Colonic mucosa (tissue), 4 donors: ENCODE results near the gene CCDC68. TPM values are rescaled to one million over a fixed set of nuclear protein-coding genes. Genes with fewer than 3 reads are reported as not detected.

Experiments
- DNase-seq: peaks from one replicate; pipeline ENCODE4 v3.0.0-alpha.2; 2020
- H3K27ac ChIP-seq: fragments of 200-600 bp; one replicate; pipeline ENCODE4 v1.8.0; 2021
- H3K27me3 ChIP-seq: fragments of 200-600 bp; one replicate; pipeline ENCODE4 v1.8.0; 2021
- H3K36me3 ChIP-seq: fragments of 200-600 bp; one replicate; pipeline ENCODE4 v1.8.0; 2021
- H3K4me1 ChIP-seq: fragments of 200-600 bp; one replicate; pipeline ENCODE4 v1.8.0; 2021; ENCODE audit warnings: mild to moderate bottlenecking
- H3K4me3 ChIP-seq: fragments of 200-600 bp; one replicate; pipeline ENCODE4 v1.8.0; 2021
- H3K9ac ChIP-seq, 2 donors: one replicate each; pipeline ENCODE4 v1.7.0; 2013; ENCODE audit warnings: control low read depth in 2 of 2, low read depth in 2 of 2, low read length in 2 of 2
- H3K9me3 ChIP-seq: fragments of 200-600 bp; one replicate; pipeline ENCODE4 v1.8.0; 2021
- CTCF ChIP-seq: fragments of 200-600 bp; IDR thresholded peaks from one replicate; pipeline ENCODE4 v1.8.0; 2022; ENCODE audit warnings: antibody characterized with exemption, mild to moderate bottlenecking
- intact Hi-C: fragments of 100-400 bp; cut with DNase I; formaldehyde crosslinking; loops from one replicate; pipeline ENCODE4 v1.14.1; 2022
- total RNA-seq, 2 donors: library from RNA; stranded (reverse); fragmentation: NEBNext Ultra II Directional in 1 of 2; extraction: Animal tissue kit (Norgen Biotek cat#: 25700) in 1 of 2; gene quantifications; one replicate each; pipeline ENCODE4 v1.2.1, GENCODE V29; 2021
- donor health status: healthy.
- donor health status: DM: no; HTN: no; CAD: no.
- donor health status: DM: no; HTN: no; CAD: no.

The CCDC68 gene
- total RNA-seq, 2 donors from 2014 or later: 22.3 to 46.8 TPM

- no peaks in the 10 kb centered on the region for H3K27me3 ChIP-seq
- no peak for TF ChIP-seq CTCF
- no peaks in the 10 kb centered on the region for H3K36me3 ChIP-seq
- no peak for DNase-seq
- H3K4me3 ChIP-seq: no peak overlapping the region
- intact Hi-C loops: no loop called here
- H3K9me3 ChIP-seq: no peaks in the 10 kb centered on the region
- H3K9ac ChIP-seq: no peak overlapping the region
- no peak overlapping the region for H3K27ac ChIP-seq
- no peaks in the 10 kb centered on the region for H3K4me1 ChIP-seq
Measured at GRCh38 chr18:54878659-54879358, 80.5 kb downstream of the CCDC68 start.

- H3K9ac ChIP-seq: no peak overlapping the region
- H3K9me3 ChIP-seq: no peaks in the 10 kb centered on the region
- no peak for DNase-seq
- TF ChIP-seq CTCF: no peak
- H3K4me3 ChIP-seq: no peak overlapping the region
- intact Hi-C loops: no loop called here
- H3K36me3 ChIP-seq: no peaks in the 10 kb centered on the region
- H3K27ac ChIP-seq: no peak overlapping the region
- H3K27me3 ChIP-seq: no peaks in the 10 kb centered on the region
- H3K4me1 ChIP-seq: no peaks in the 10 kb centered on the region
Measured at GRCh38 chr18:54878159-54878622, 81.1 kb downstream of the CCDC68 start.

- Histone ChIP-seq H3K4me1 (no peaks in the 10 kb centered on the region), H3K9me3 (no peaks in the 10 kb centered on the region), H3K36me3 (no peaks in the 10 kb centered on the region), H3K9ac (no peak overlapping the region), H3K4me3 (no peak overlapping the region), H3K27me3 (no peaks in the 10 kb centered on the region), H3K27ac (no peak overlapping the region)
- intact Hi-C loops: no loop called here
- no peak for TF ChIP-seq CTCF
- DNase-seq: no peak
Measured at GRCh38 chr18:54877076-54877475, 82.2 kb downstream of the CCDC68 start.

- TF ChIP-seq CTCF: no peak
- H3K4me1 ChIP-seq: no peaks in the 10 kb centered on the region
- H3K36me3 ChIP-seq: no peaks in the 10 kb centered on the region
- DNase-seq: no peak
- intact Hi-C loops: no loop called here
- no peaks in the 10 kb centered on the region for H3K27me3 ChIP-seq
- H3K4me3 ChIP-seq: no peak overlapping the region
- H3K27ac ChIP-seq: no peak overlapping the region
- no peak overlapping the region for H3K9ac ChIP-seq
- H3K9me3 ChIP-seq: no peaks in the 10 kb centered on the region
Measured at GRCh38 chr18:54875063-54875462, 84.2 kb downstream of the CCDC68 start.

GRCh38 chr18:54873884-54874255 lies 85.4 kb downstream of the CCDC68 start:
- Histone ChIP-seq H3K9ac (no peak overlapping the region), H3K27ac (no peak overlapping the region), H3K4me1 (no peaks in the 10 kb centered on the region), H3K4me3 (no peak overlapping the region), H3K27me3 (no peaks in the 10 kb centered on the region), H3K9me3 (no peaks in the 10 kb centered on the region), H3K36me3 (no peaks in the 10 kb centered on the region)
- DNase-seq: peak; percentile 76
- TF ChIP-seq CTCF: no peak
- intact Hi-C loops: no loop called here
